Islet of Langerhans (tissue), 1 donor: ENCODE data around the gene KCNA10.

Experiments
- FAIRE-seq: peaks from one replicate; lab custom pipeline; 2011; peaks lifted over from hg19 to GRCh38; lab: Jason Lieb, UNC

Gene KCNA10

DNA sequence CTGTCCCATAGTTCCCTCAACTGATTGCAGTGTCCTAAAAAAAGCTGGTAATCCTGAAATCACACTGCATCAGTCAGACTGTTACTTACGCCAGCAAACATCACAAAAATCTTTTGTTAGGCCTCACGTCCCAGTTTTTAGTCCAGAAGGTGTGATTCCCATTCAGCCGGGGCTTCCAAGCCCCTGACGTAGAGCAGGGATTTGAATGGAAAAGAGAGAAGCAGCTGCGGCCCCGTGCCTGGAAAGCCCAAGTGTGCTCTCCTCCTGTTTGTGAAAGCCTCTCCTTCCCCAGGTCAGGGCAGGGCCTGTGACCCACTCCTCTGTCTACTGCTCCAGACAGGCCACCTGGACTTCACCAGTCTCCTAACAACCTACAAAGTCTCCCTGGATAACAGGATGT lies 20.7 kb downstream of the KCNA10 start:
- no peak for FAIRE-seq

- FAIRE-seq: no peak
Measured at GRCh38 chr1:110495926-110496600, 22.9 kb downstream of the KCNA10 start.

- no peak for FAIRE-seq
Measured at GRCh38 chr1:110494522-110495406, 24.2 kb downstream of the KCNA10 start.

DNA sequence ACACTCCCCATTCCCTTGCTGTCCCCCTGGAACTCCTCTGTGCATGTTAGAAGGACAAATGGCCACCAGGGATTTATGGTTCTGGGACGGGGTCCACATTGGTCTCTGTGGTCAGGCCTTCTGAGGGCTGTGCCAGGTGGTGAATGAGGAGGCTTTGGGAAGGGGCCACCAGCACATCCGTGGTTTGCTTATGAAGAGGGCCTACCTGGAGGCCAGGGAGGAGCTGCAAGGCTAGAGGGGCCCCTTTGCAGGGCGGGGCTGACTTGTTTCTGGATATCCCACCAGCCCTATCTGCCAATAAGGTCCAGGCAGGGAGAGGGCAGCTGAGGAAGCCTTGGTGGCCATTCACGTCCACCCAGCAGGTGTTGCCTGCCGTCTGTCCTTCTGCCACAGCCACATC lies 24.9 kb downstream of the KCNA10 start:
- FAIRE-seq: no peak

- no peak for FAIRE-seq
Measured at GRCh38 chr1:110493059-110493699, 25.8 kb downstream of the KCNA10 start.

DNA sequence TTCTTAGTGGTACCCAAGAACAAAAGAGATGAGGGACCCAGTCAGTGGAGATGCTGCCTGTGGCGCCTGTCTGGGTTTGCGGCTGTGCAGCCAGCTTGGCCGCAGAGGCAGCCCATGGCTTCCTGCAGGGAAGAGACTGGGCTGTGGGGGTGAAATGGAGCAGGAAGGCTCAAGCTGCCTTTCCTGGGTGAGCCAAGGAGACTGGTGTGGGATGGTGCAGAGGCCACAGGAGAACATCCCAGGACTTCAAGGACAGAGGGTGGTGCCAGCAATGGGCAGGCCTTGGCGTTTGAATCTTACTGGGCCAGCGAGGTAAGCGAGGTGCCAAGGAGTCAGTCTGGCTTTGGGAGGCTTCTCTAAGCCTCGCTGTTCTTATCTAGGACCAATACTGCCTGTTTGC lies 26.4 kb downstream of the KCNA10 start:
- no peak for FAIRE-seq

DNA sequence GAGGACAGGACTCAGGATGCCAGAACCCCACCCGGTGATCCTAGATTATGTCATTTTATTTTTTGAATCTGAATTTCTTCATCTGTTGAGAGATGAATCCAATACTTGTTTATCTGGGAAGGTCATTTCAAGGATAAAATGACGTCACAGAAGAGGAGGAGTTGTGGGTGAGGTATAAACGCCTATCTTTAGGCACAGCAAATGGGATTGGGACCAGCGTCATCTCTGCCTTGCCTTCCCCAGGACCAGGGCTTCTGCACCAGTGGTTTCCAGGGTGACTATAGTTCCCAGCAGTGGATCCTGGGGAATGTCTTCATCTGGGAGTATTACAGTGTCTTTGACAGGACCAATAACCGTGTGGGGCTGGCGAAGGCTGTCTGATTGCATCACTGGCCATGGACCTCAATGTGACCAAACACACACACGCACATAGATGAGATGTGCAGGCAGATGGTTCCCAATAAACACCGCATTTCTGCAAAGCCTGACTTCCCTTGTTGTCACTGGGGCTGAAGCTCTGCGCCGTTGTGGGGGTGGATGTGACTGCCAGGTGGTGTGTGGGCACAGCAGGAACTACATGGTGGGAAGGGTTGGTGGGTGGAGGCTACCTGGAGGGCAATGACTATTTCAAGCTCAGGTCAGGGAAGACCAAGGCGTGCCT lies 28.1 kb downstream of the KCNA10 start:
- no peak for FAIRE-seq

GRCh38 chr1:110489973-110490542 lies 28.9 kb downstream of the KCNA10 start:
- FAIRE-seq: no peak

DNA sequence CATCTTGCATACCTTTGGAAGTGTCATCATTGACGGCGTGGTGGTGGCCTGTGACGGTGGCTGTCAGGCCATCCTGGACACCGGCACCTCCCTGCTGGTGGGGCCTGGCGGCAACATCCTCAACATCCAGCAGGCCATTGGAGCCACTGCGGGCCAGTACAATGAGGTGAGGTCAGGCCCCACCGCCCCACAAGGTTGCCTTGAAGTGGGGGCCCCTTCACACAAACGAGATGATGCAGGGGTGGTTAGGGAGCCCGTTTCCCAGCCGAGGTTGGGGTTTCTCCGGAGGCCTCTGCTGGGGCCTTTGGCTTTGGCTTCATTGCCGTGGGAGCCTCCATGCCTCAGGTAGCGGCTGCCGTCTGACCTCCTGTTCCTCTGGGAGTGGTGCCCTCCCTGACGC lies 29.6 kb downstream of the KCNA10 start:
- FAIRE-seq: no peak

GRCh38 chr1:110488867-110489266 lies 30.1 kb downstream of the KCNA10 start:
- no peak for FAIRE-seq

GRCh38 chr1:110488161-110488560 lies 30.8 kb downstream of the KCNA10 start:
- FAIRE-seq: no peak

GRCh38 chr1:110487726-110488125 lies 31.2 kb downstream of the KCNA10 start:
- no peak for FAIRE-seq

DNA sequence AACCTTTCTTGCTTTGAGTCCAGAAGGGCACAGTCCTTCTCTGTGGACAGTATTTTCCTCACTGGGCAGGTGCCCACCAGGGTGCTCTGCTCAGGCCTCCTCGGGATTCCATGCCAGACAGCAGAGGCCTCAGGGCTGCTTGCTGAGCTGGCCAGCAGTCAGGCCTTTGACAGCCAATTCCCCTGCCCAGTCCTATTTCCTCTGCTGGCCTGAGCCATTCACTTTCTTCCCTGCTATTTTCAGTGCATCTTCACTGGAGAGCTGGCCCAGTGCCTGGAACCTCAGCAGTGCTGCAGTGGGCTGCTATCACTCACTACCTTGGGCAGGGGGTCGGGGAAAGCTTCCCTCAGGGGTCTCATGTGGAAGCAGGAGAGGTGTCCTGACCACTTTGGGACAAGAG lies 33.2 kb downstream of the KCNA10 start:
- FAIRE-seq: no peak

- FAIRE-seq: no peak
Measured at GRCh38 chr1:110484801-110485200, 34.2 kb downstream of the KCNA10 start.

- FAIRE-seq: no peak
Measured at GRCh38 chr1:110483308-110483685, 35.7 kb downstream of the KCNA10 start.

GRCh38 chr1:110482662-110483307 lies 36.2 kb downstream of the KCNA10 start:
- no peak for FAIRE-seq

- no peak for FAIRE-seq
Measured at GRCh38 chr1:110481968-110482623, 36.9 kb downstream of the KCNA10 start.

GRCh38 chr1:110480356-110481096 lies 38.4 kb downstream of the KCNA10 start:
- no peak for FAIRE-seq

GRCh38 chr1:110478886-110479285 lies 40.1 kb downstream of the KCNA10 start:
- no peak for FAIRE-seq

- no peak for FAIRE-seq
Measured at GRCh38 chr1:110477967-110478640, 40.9 kb downstream of the KCNA10 start.
